Mammary epithelial cell (primary cell): Measurements from ENCODE around the gene ABCD1.
A peak's percentile ranks its signal among the peaks of the same experiment; 100 is the strongest.

Experiments
- CTCF ChIP-seq, 2 donors: IDR thresholded peaks in 1 of 2; conservative IDR thresholded peaks in 1 of 2; 2 replicates each; pipeline ENCODE4 v1.5.1; 2011 to 2012; ENCODE audit warnings: inconsistent platforms in 2 of 2, low read length in 2 of 2, mild to moderate bottlenecking in 2 of 2, control low read depth in 1 of 2, low read depth in 1 of 2; ENCODE audit not compliant: insufficient read depth in 1 of 2; ENCODE audit errors: extremely low read depth in 1 of 2
- EZH2 ChIP-seq: IDR thresholded peaks from 2 replicates; pipeline ENCODE4 v1.6.1; 2012; ENCODE audit warnings: low read length, inconsistent platforms, borderline replicate concordance

GRCh38 chrX:153689654-153690465 lies 34.8 kb upstream of the ABCD1 start:
- TF ChIP-seq CTCF (conservative IDR thresholded peaks at IDR 0.05 in 1 of 2, IDR thresholded peaks at IDR 0.05 in 1 of 2; ENCODE audit: extremely low read depth in 1 of 2, insufficient read depth in 1 of 2, low read depth in 1 of 2, low read length in 2 of 2) (peak in 1 of 2 donors; percentile 36), EZH2 (no peak)
